PC-9 (cell line): ENCODE results near the gene TEX13B. TPM values are rescaled to one million over a fixed set of nuclear protein-coding genes. Genes with fewer than 3 reads are reported as not detected.

Experiments
- BruUV-seq: library from RNA; stranded (reverse); fragments of 400-500 nt; replicated peaks from 2 replicates; lab custom pipeline; 2021; lab: Mats Ljungman, UMichigan
- CTCF ChIA-PET: fragments of 300-600 bp; sonication (Branson Sonifier 250); formaldehyde crosslinking; loops from one replicate; lab custom pipeline; 2022; ENCODE audit warnings: antibody characterized with exemption; lab: Charles Lee
- POLR2A ChIA-PET: fragments of 300-600 bp; sonication (Branson Sonifier 250); formaldehyde crosslinking; loops from one replicate; lab custom pipeline; 2022; ENCODE audit warnings: antibody characterized with exemption; ENCODE audit not compliant: unreplicated experiment; lab: Charles Lee
- DNase-seq, 2 experiments: peaks; one replicate each; pipeline versions ENCODE4 v3.0.0 to v3.0.0-alpha.2; 2015 to 2022; ENCODE audit warnings: mixed read lengths in 1 of 2
- H2AFZ ChIP-seq: fragments of 200-600 bp; sonication (generic); 2 replicates; pipeline ENCODE4 v1.8.1; 2017; ENCODE audit warnings: antibody characterized with exemption
- H3F3A ChIP-seq: fragments of 200-600 bp; sonication (generic); 2 replicates; pipeline ENCODE4 v1.8.1; 2017; ENCODE audit warnings: antibody characterized with exemption, mild to moderate bottlenecking, low read depth; ENCODE audit not compliant: insufficient read depth
- H3K27ac ChIP-seq: fragments of 200-600 bp; sonication (generic); 2 replicates; pipeline ENCODE4 v1.6.1; 2016; ENCODE audit warnings: mixed run types
- H3K27me3 ChIP-seq: fragments of 200-600 bp; sonication (generic); 2 replicates; pipeline ENCODE4 v1.6.1; 2016; ENCODE audit warnings: low read depth, mixed run types; ENCODE audit not compliant: insufficient read depth
- H3K36me3 ChIP-seq: fragments of 200-600 bp; sonication (generic); 2 replicates; pipeline ENCODE4 v1.6.1; 2016; ENCODE audit warnings: low read depth, mixed run types
- H3K4me1 ChIP-seq: fragments of 200-600 bp; sonication (generic); replicated peaks from 2 replicates; pipeline ENCODE4 v1.6.1; 2016; ENCODE audit warnings: mixed run types; ENCODE audit not compliant: insufficient read depth
- H3K4me2 ChIP-seq: fragments of 200-600 bp; sonication (generic); 2 replicates; pipeline ENCODE4 v1.6.1; 2017; ENCODE audit warnings: mixed run types
- H3K4me3 ChIP-seq: fragments of 200-600 bp; sonication (generic); 2 replicates; pipeline ENCODE4 v1.6.1; 2016; ENCODE audit warnings: mixed run types
- H3K79me2 ChIP-seq: fragments of 200-600 bp; sonication (generic); 2 replicates; pipeline ENCODE4 v1.6.1; 2017; ENCODE audit warnings: low read depth, mixed run types
- H3K9me2 ChIP-seq: fragments of 200-600 bp; sonication (generic); 2 replicates; pipeline ENCODE4 v1.8.1; 2017; ENCODE audit warnings: mild to moderate bottlenecking; ENCODE audit not compliant: insufficient read depth
- H3K9me3 ChIP-seq: fragments of 200-600 bp; sonication (generic); 2 replicates; pipeline ENCODE4 v1.8.1; 2016; ENCODE audit warnings: low read depth; ENCODE audit not compliant: insufficient read depth
- H4K20me1 ChIP-seq: fragments of 200-600 bp; sonication (generic); 2 replicates; pipeline ENCODE4 v1.8.1; 2017; ENCODE audit not compliant: insufficient read depth
- CTCF ChIP-seq: fragments of 200-600 bp; sonication (generic); conservative IDR thresholded peaks from 2 replicates; pipeline ENCODE4 v1.6.1; 2017; ENCODE audit warnings: mixed run types, antibody characterized with exemption, mild to moderate bottlenecking, moderate library complexity
- EZH2 ChIP-seq: fragments of 200-600 bp; sonication (generic); IDR thresholded peaks from 2 replicates; pipeline ENCODE4 v1.8.0; 2017; ENCODE audit warnings: antibody characterized with exemption, low read depth
- intact Hi-C: fragments of 100-400 bp; cut with micrococcal nuclease; formaldehyde crosslinking; loops from one replicate; pipeline ENCODE4 v1.10.0; 2022; ENCODE audit not compliant: unreplicated experiment
- total RNA-seq: library from RNA; stranded (reverse); gene quantifications from 2 replicates; pipeline ENCODE4 v1.2.3, GENCODE V29; 2021

TEX13B gene
- total RNA-seq, 1 experiment from 2014 or later = not detected

- ChIA-PET POLR2A (no interaction called here), CTCF (no interaction called here)
- DNase-seq = no peak
- no peaks in the 10 kb centered on the region for H4K20me1 ChIP-seq
- H3K27ac ChIP-seq = no peak overlapping the region
- no peak overlapping the region for H3K4me3 ChIP-seq
- H2AFZ ChIP-seq = no peak overlapping the region
- no peak overlapping the region for H3K4me2 ChIP-seq
- TF ChIP-seq CTCF (no peak), EZH2 (no peak)
- intact Hi-C loops = no loop called here
- H3F3A ChIP-seq = no peaks in the 10 kb centered on the region
- no TSS peak for BruUV-seq
- H3K9me3 ChIP-seq = no peaks in the 10 kb centered on the region
- H3K4me1 ChIP-seq = no peaks in the 10 kb centered on the region
- no peaks in the 10 kb centered on the region for H3K27me3 ChIP-seq
- H3K79me2 ChIP-seq = no peaks in the 10 kb centered on the region
- H3K9me2 ChIP-seq = no peaks in the 10 kb centered on the region
- H3K36me3 ChIP-seq = no peaks in the 10 kb centered on the region
These were observed 4.1 kb downstream of the TEX13B start for GRCh38 chrX:107978071-107978470.

- no peaks in the 10 kb centered on the region for H3K27me3 ChIP-seq
- H3K4me1 ChIP-seq = no peaks in the 10 kb centered on the region
- ChIA-PET POLR2A (no interaction called here), CTCF (no interaction called here)
- no peaks in the 10 kb centered on the region for H3K79me2 ChIP-seq
- no peaks in the 10 kb centered on the region for H3F3A ChIP-seq
- no peaks in the 10 kb centered on the region for H4K20me1 ChIP-seq
- no peak for DNase-seq
- no peaks in the 10 kb centered on the region for H3K36me3 ChIP-seq
- H3K27ac ChIP-seq = no peak overlapping the region
- H3K9me2 ChIP-seq = no peaks in the 10 kb centered on the region
- H3K9me3 ChIP-seq = no peaks in the 10 kb centered on the region
- no peak overlapping the region for H2AFZ ChIP-seq
- no peak overlapping the region for H3K4me2 ChIP-seq
- intact Hi-C loops = no loop called here
- BruUV-seq = no TSS peak
- TF ChIP-seq EZH2 = no peak
- no peak for TF ChIP-seq CTCF
- H3K4me3 ChIP-seq = no peak overlapping the region
These were observed 10.5 kb downstream of the TEX13B start for GRCh38 chrX:107971636-107972035.

- H3K4me1 ChIP-seq = no peaks in the 10 kb centered on the region
- intact Hi-C loops = no loop called here
- TF ChIP-seq CTCF (no peak), EZH2 (no peak)
- H3K27me3 ChIP-seq = no peaks in the 10 kb centered on the region
- no peak overlapping the region for H2AFZ ChIP-seq
- POLR2A ChIA-PET = no interaction called here
- CTCF ChIA-PET = no interaction called here
- no peaks in the 10 kb centered on the region for H3K79me2 ChIP-seq
- H3K4me2 ChIP-seq = no peak overlapping the region
- no TSS peak for BruUV-seq
- DNase-seq = no peak
- no peaks in the 10 kb centered on the region for H3K36me3 ChIP-seq
- no peaks in the 10 kb centered on the region for H4K20me1 ChIP-seq
- H3K27ac ChIP-seq = no peak overlapping the region
- no peaks in the 10 kb centered on the region for H3K9me3 ChIP-seq
- H3F3A ChIP-seq = no peaks in the 10 kb centered on the region
- no peaks in the 10 kb centered on the region for H3K9me2 ChIP-seq
- no peak overlapping the region for H3K4me3 ChIP-seq
These were observed 12.1 kb downstream of the TEX13B start for GRCh38 chrX:107970073-107970472.
